Measurements from ENCODE around the gene ARL15.

The ARL15 gene

DNA sequence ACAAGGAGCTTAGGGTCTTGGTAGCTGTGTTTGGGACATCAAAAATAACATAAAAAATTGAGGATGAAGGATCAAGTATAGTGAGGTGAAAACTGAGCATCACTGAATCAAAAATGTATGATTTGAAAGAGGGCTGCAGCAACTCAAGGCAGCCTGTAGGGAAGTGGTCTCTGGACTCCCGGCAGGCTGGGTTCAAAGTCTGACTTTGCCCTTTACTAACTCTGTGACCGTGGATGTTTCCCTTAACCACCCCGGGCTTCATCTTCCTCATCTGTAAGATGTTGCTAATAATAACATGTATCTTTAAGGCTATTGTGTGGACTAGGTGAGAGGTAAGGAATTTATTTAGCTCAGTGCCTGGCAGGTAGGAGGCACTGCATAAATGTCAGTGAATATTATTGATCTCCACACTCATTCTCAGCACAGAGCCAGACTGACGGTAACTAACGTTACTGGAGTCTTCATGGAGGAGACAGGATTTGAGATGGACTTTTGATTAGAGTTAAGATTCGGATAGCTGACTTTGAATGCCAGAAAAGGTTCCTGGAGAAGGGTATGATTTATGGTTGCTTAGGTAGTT, 382.6 kb downstream of the ARL15 start:
- DNase-seq: no peak

- DNase-seq: no peak
Observed at GRCh38 chr5:53926026-53926425, 384.3 kb downstream of the ARL15 start.

DNA sequence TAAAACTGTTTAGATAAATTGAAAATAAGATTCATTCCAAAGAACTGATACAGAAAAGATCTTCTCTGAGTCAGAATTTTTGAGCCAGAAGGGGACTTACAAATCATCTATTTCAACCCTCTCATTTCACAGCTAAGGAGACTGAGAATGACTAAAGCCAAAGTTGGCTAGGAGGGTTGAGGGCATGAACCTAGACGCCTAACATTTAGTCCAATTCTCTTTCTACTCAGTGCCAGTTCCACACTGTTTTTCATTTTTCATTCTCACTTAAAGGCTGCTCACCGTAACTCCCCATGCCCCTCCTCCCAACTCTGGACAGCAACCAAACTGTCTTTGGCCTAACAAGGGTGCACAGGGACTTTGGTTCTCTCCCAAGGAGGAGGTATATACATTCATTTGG, 386.0 kb downstream of the ARL15 start:
- no peak for DNase-seq

GRCh38 chr5:53923961-53924360, 386.4 kb downstream of the ARL15 start:
- no peak for DNase-seq

- DNase-seq: no peak
Observed at GRCh38 chr5:53922508-53923498, 387.6 kb downstream of the ARL15 start.

DNA sequence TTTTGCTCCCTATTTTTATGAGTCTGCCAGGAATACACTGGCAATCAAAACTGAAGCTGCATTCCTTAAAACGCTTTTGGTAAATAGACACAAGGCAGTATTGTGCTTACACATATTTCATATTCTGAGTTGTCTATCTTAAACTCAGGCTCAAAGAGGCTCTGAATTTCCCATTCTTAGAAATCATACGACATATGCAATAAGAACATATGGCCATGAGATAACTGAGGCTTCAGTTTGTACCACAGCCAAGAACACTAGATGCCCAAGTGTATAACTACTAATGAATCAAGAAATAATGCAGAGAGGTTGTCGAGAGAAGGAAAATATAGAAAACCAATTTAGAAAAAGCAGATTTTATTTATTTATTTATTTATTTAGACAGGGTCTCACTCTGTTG, 392.5 kb downstream of the ARL15 start:
- no peak for DNase-seq

DNA sequence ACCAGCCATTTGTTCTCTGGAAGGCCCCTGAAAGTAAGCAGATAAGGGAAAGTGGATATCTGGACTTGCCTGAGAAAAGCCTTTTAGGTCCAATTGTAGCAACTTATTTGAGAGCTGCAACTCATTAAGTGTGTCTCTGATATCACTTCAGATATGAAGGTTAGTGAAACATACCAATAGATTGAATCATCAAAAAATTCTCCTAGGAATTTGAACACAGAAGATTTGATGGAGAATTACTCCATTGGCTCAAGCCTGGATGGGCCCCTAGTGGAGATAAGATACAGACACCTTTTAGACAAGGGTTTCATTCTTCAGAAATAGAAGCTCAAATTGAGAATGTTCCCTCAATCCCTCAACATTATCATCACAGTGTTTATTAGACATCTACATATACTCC, 393.3 kb downstream of the ARL15 start:
- DNase-seq: no peak

DNA sequence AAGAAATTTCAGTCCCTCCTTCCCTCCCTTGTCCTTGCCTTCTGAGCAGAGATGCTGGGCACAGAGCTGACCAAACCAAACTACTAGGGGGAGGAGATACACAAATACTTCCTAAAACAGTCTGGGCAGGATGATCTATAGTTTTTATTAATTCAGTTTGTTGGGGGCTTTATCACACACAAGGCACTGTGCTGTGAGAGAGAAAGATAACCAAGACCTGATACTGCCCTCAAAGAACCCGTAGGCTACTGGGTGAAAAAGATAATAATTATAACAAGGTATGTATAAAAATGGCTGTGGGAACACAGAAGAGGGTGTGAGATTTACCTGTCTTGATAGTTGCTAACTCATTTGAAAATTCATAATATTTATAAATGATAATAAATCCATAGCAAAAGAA, 395.3 kb downstream of the ARL15 start:
- DNase-seq: no peak

GRCh38 chr5:53913941-53914340, 396.4 kb downstream of the ARL15 start:
- DNase-seq: no peak

DNA sequence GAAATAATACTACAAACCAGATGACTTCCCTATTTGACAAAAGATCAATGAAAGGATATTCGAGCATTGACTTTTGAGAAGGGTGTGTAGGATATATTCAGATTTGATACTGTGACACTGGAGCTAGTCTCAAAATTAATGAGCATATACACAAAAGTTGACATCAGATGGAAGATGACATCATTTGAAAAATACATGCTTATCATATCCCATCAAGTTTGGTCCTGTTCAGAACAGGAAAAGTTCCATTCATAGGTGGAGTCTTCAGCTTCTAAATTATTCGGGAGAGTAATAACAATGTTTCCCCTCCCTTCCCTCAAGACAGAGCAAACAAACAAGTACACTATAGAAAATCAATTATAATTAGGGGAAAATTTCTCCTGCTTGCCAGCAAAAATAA, 401.6 kb downstream of the ARL15 start:
- DNase-seq: no peak

DNA sequence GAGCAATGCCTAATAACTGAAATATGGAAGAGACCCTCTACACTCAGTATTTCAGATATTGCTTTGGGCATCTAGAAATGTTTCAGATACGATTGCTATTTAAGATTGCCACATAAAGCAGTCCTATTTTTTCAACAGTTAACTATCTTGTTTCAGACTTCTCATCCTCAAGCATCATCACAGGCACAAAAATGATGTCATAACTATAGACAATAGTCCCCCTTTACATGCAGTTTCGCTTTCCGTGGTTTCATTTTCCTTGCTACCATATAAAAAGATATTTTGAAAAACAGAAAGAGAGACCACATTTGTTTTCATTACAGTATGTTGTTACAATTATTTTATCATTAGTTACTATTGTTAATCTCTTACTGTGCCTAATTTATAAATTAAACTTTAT, 402.5 kb downstream of the ARL15 start:
- no peak for DNase-seq

DNA sequence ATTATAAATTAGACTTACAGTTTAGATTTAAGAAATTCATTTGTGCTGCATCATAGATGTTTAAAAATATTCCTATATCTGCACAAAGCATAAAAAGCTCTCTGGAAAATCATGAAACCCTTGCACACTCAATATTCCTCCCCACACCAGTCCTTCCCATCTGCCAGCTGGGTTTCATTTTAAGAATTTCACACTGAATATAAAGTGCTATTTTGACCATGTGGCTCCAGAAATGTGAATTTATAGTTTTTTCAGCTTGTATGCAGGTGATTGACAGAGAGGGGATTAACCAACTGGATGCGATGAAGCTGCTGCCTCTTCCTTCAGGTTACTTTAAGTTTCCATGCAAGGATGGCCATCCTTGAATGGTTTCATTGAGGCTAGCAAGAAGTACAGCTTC, 403.6 kb downstream of the ARL15 start:
- DNase-seq: no peak

GRCh38 chr5:53902296-53902907, 408.0 kb downstream of the ARL15 start:
- DNase-seq: peak; percentile 24

DNA sequence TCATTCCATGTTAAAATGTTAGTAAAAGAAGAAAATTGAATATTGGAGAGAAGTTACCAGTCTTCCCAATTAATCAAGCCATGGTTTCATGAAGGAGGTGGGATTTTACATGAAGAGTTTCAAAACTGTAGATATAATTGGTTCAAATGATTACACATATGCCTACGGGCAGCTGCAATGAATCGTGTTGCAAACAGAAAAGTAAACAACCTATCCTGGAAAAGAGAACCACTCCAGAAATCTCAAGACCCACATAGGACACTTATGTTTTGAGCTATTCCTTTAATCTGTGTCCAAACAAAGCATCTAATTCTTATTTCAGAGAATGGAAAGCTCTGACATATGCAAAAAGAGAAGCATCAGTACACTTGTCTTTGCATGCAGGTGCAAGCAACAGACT, 409.7 kb downstream of the ARL15 start:
- no peak for DNase-seq

DNA sequence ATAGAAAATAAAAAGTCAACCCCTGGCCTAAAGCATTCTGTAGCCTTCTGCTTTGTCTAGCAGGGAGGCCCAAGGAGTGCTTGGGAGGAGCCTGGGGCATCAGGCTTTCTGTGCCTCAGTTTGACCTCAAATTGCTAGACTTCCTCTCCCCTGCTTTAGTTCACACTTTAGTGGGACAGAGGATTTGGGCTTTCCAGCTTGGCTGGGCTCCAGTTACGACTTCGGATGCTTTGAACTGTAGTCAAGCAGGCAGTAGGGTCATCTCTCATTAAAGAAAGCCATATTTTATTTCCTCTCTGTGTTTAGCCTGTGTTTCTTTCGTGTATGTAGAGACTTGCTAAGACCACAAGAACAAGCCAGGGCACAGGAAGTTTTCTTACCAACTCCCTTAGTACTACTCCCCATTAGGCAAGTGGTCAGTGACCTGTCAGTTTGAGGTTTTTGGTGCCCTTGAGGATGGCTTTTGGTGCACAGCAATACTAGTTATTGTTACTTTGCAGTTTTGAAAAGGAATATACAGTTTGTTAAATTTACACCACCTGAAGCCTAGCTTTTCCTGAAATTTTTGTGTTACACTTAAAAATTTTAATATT, 415.2 kb downstream of the ARL15 start:
- DNase-seq: no peak

- DNase-seq: no peak
Observed at GRCh38 chr5:53893626-53894025, 416.7 kb downstream of the ARL15 start.

GRCh38 chr5:53892224-53892623, 418.1 kb downstream of the ARL15 start:
- no peak for DNase-seq

- no peak for DNase-seq
Observed at GRCh38 chr5:53891159-53891558, 419.2 kb downstream of the ARL15 start.

- no peak for DNase-seq
Observed at GRCh38 chr5:53890490-53890889, 419.9 kb downstream of the ARL15 start.

DNA sequence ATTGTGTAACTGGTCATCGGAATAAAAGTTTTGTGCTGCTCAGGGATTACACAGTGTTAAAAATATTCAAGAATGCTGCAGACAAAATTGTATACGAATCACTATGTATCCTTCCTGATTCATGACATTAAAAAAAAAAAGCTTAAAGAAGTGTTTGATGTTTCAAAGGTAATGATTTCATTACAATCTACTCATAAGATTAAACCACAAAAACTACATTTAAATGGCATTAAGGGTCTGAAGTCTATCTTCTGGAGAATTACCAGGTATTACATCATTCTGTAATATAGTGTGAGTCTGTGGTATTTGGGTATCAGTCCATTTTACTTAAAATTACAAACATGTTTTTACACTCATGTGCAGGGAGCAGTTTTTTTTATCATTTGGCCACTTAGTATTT, 425.5 kb downstream of the ARL15 start:
- DNase-seq: no peak

- no peak for DNase-seq
Observed at GRCh38 chr5:53884417-53884816, 426.0 kb downstream of the ARL15 start.

- no peak for DNase-seq
Observed at GRCh38 chr5:53882676-53883031, 427.7 kb downstream of the ARL15 start.

- DNase-seq: no peak
Observed at GRCh38 chr5:53882006-53882675, 428.2 kb downstream of the ARL15 start.

Data from right hindlimb (tissue), 1 donor.